Lower leg skin (tissue), 3 donors: ENCODE results near the gene PPTC7.

Experiments
- POLR2A ChIP-seq, 2 donors: fragments of 450-650 bp; IDR thresholded peaks; one replicate each; pipeline ENCODE4 v1.6.1; 2016 to 2017; ENCODE audit warnings: antibody characterized with exemption in 2 of 2, mild to moderate bottlenecking in 1 of 2, moderate library complexity in 1 of 2
- TF ChIP-seq, protein P1 (sequence below), 3 donors: fragments of 450-650 bp; IDR thresholded peaks; one replicate each; pipeline ENCODE4 v1.5.1; 2016; ENCODE audit warnings: antibody characterized with exemption in 3 of 3, mild to moderate bottlenecking in 3 of 3, moderate library complexity in 2 of 3

DNA sequence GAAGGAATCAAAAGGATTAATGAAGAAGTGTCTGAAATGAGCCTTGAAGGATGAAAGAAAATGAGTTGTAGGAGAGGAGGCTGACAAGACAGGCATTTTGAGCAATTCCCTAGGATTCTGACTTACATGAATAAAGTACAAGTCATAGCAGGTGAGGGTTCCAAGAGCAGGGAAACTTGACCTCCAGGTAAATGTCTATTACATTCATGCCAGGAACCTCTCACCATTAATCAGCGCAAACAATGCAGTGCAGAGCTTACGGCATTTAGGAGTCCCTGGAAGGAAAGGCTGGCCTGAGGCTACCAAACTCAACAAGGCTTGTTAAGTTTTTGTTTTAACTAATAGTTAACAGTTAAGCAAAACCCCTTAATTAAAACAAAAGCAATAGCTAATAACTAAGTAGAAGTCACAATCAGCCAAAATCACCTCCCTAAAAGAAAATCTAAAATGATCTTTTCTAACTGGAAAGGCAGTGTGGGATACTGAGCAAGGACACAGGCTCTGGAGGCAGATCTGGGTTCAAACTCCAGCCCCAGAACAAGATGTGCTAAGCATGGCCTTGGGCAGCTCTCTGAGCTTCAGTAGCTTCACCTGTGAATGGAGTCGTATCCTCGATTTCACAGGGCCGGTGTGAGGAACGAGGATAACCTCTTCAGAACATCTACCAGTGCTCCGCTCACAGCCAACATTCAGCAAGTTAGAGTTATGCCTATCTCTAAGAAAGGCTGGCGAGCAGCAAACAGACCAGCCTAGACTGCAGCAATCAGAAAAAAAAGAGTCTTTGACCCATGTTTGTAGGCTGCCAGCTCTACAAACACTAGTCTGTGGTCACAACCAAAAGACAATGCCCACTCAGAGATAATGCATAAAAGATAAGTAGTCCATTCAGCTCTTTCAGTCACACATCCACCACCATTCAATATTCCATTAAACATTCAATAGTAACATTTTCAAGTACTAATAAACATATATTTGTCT lies 16.9 kb downstream of the PPTC7 start:
- TF ChIP-seq, protein P1, sequence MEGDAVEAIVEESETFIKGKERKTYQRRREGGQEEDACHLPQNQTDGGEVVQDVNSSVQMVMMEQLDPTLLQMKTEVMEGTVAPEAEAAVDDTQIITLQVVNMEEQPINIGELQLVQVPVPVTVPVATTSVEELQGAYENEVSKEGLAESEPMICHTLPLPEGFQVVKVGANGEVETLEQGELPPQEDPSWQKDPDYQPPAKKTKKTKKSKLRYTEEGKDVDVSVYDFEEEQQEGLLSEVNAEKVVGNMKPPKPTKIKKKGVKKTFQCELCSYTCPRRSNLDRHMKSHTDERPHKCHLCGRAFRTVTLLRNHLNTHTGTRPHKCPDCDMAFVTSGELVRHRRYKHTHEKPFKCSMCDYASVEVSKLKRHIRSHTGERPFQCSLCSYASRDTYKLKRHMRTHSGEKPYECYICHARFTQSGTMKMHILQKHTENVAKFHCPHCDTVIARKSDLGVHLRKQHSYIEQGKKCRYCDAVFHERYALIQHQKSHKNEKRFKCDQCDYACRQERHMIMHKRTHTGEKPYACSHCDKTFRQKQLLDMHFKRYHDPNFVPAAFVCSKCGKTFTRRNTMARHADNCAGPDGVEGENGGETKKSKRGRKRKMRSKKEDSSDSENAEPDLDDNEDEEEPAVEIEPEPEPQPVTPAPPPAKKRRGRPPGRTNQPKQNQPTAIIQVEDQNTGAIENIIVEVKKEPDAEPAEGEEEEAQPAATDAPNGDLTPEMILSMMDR (IDR thresholded peaks at IDR 0.05): no peak
- TF ChIP-seq POLR2A (IDR thresholded peaks at IDR 0.05): no peak
